Cortex of kidney (tissue), 1 donor: ENCODE data around the gene SPACA7.
"Not testable (repeated sequence)": the region's sequence is repeated elsewhere in the genome, so short reads cannot be mapped to it uniquely, and the experiment has no call there.

ENCODE experiments used
- DNase-seq: peaks from one replicate; lab custom pipeline; 2025; lab: John Stamatoyannopoulos, UW

SPACA7 gene

DNA sequence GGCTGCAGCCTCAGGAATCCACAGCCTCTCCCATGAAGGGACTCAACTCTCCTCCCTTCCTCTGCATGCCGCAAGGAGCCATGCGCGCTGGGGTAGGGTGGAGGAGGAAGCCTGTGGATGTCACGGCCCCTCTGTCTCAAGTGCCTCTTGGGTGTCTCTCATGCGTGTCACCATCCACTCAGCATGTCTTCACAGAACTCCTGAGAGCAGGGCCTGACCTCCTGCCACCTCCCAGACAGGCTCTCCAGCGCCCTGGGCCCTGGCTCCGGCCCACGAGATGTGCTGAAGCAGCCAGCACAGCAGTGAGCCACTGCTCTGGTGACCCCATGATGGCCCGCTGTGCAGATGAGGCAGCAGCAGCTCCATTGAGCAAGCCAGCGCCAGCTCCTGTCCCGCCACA is 25.9 kb upstream of the SPACA7 start:
- DNase-seq = no peak

DNA sequence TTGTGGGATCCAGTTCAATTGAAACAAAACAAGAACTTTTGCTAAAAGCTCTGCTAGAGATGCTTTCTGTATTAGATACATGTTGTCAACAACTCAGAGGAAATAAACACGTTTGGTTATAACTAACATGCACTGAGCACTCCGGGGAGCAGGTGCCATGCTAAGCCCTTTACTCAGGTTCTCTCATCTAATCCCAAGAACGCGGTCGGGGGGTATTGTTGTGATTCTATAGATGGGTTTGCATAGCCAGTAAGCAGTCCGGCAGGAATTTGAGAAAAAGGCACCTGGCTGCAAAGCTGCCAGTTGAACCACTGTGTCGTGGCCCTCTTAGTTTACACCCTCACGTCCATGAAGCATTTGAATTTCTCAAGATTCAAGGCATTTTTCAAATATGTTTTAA is 24.3 kb upstream of the SPACA7 start:
- no peak for DNase-seq

DNA sequence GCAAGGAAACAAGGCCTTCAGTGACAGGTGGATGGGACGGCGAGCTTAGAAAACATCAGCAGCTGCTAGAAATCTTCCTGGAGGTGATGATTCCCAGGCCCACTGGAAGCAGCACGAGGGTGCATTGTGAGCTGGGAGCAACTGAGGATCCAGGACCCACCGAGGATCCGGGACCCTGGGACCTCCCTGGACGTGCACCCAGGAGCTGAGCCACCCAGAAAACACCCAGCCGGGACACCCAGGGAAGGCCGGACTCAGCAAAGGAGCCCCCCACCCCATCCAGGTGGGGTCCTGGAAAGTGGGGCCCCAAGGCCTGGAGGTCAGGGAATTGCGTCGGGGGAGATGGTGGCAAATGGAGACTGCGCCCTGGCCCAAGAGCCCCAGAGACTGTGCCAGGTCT is 22.3 kb upstream of the SPACA7 start:
- DNase-seq = no peak

DNA sequence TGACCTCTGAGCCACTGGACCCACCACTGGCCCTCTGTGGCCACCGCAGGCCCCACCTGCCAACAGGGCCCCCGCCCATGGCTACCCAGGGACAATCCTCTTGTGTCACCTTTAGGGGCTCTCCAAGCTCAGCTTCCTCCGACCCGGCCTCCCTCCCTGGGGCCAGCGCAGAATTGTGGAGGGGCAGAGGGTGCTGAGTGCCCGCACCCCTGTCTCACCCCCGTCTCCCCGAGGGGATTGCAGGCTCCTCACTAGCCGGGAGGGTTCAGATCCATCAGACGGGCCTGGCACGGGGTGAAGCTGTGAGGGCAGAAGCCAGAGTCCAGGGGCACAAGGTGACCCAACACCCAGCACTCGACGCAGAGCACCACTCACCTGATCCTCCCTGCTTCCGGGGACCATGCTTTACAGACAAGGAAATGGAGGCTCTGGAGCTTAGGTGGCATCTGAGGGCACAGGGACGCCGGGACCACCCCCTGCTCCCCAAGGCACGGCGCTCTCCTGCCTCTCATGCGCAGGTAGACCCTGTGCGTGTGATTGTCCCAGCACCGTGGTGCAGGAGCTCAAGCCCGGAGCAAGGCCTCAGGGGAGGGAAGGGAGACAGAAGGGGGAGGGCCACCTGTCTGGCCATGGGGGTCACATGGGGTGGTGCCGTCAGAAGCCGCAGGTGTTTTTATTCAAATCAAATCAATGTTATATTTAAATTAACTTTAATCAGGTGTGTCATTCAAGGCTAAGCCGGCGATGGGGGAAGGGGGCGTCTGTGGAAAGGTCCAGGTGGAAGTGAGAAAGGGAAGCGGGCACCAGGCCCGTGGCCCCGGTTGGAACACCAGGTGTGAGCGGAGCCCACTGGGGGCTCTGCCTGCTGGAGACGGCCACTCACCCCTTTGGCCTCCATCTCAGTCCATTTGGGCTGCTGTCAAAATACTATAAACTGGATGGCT is 21.6 kb upstream of the SPACA7 start:
- no peak for DNase-seq

DNA sequence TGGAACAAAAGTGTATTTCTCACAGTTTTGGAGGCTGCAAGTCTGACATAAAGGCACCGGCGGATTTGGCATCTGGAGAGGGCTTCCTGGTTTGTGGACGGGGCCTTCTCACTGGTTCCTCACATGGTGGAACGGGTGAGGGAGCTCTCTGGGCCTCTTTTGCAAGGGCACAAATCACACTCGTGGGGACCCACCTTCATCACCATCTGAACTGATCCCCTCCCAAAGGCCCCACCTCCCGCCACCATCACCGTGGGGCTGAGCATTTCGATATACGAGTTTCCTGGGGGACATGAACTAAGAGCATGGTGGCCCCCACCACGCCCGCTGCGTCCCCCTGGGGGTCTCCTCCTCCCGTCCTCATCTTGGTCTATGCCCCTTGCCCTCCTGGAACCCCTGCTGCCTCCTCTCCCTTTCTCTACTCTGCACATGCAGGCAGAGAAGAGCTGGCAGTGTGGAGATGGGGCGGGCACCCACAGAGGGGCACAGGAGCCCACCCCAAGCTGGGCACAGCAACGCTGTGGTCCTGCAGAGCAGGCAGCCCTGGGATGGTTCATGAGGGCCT is 20.8 kb upstream of the SPACA7 start:
- DNase-seq = no peak

DNA sequence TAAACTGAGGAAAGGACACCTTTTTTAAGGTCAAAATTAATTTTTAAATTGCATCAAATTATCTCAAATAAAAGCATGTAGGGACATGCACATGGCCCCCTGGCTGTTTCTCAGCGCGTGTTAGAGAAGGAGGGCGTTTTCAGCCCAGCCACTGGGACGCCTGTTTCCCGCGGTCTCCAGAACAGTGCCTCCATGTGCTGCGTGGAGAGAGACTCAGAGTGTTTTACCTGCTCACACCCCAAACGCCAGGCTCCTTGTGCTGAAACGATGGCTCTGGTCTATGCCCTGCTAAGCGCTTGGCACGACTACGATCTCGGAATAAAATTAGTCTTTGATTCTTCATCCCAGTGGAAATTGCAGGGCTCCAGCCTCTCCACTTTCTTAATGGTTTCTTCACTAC is 20.0 kb upstream of the SPACA7 start:
- DNase-seq = no peak

DNA sequence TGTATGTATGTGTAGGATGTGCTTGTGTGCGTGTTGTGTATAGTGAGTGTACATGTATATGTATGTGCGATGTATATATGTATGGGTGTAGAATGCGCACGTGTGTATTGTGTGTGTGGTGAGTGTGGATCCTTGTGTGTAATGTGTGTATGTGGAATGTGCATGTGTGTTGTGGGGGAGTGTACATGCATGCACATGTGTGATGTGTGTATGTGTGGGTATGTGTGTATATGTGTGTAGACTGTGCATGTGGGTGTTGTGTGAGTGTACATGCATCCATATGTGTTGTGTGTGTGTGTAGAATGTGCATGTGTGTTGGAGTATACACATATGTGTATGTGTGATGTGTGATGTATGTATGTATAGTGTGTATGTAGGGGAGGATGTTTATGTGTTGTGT is 18.0 kb upstream of the SPACA7 start:
- no peak for DNase-seq

DNA sequence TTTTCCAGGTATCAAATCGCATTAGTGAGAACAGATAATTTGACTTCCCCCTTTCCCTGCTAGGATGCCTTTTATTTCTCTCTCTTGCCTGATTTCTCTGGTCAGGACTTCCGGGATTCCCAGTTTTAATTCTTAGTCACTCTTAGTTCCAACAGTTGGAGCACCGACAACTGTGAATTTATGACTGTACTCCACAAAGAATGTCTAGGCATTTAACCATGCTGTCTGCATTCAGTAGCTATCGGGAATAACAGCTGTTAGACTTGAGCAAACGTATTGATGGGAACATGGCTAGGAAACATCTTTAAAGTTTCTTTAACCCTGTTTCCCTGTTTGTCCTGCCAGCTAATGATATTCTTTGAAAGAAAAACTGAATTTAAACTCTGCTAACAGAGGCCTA is 14.1 kb upstream of the SPACA7 start:
- DNase-seq = no peak

DNA sequence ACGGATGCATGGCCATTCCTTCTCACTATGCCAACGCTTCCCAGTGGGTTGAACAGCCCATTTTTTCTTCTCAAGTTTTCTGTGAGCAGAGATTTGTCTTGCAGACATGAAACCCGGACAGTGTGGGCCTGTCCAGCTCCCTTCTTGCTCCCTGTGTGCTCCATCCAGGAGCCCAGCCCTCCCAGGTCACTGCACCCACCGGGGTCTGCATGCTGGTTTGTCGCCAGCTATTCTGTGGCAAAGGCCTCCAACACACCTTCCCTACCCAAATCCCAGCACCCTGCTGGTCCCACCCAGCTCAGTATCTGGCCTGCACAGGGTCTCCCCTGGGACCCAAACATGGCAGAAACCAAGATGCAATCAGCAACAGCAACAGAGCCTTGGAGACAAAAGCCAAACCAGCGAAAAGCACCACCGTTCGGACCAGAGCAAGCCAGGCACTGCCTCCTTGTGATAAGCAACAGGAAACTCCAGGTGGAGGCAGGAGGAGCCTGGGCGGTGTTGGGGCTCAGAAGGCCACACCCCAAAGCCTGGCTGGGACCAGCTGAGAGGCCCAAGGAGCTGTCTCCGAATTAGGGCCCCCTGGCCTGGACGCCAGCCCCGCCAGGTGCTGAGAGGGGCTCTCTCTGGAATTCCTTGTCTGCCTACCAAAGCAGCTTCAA is 12.2 kb upstream of the SPACA7 start:
- no peak for DNase-seq

DNA sequence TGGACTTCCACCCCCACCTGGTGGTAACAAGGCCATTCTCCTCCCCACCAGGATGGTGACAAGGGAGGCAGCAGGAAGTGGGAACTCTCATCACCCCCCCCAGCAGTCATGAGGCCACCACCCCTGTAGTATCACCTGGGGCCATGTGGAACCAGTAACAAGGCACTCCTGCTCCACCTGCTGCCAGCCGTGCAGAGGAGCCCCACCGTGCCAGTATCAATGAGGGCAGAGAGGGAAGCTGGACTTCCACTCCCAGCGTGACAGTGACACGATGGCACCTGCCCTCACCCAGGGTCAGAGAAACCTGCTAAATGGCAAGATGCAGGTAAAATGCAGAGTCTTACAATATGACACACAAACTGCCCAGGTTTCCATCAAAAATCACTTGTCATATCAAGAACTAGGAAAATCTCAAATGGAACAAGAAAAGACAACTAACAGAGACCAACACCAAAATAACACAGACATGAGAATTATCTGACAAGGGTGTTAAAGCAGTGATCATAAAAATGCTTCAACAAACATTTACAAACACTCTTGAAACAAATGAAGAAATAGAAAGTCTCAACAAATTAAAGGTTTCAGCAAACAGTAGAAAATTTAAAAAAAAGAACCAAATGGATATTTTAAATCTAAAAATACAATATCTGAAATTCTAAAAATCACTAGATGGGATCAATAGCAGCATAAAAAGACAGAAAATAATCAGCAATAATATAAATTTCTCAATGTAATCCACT is 9.1 kb upstream of the SPACA7 start:
- DNase-seq = no peak

DNA sequence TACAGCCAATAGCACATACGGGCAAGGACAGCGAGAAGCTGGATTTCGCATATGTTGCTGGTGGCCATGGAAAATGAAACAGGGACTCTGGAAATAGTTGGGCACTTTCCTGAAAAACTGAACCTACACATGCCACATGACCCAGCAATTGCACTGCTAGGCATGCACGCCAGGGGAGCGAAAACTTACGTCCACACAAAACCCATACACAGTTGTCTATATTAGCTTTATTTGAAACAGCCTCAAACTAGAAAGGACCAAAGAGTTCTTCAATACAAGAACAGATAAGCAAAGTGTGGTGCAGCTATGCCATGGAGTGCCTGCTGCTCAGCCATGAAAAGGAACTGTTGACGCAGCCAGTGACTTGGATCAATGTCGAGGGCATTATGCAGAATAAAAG is 7.3 kb upstream of the SPACA7 start:
- no peak for DNase-seq

DNA sequence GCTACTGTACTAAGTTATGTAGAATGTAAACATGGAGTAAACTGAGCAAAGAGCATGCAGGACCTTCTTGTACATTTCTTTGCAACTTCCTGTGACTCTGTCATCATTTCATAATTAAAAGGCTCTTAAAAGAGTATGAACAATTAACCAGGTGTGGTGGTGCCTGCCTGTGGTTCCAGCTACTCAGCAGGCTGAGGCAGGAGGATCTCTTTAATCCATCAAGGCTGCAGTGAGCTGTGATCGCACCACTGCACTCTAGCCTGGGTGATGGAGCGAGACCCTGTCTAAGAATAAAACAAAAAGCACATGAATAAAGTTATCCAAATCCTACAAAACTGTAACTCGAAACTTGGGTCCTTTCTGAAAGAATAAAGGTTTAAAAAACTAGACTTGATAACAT is 5.8 kb upstream of the SPACA7 start:
- DNase-seq = no peak

DNA sequence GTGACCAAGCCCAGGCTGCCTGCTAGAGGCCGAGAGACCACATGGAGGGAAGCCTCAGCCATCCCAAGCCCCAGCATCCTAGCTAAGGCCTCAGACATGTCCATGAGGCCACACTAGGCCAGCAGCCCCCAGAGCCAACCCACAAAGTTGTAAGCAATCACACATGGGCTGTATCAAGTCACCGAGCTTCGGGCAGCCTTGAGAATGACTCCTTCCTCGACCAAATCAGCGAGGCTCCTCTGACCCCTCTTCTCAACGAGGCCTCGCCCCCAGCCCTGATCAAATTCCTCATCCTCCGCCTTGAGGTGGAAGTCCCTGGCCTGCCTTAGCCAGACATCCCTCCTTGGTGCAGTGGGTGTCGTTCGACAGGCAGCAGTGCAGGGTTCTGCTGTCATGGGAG is 1.9 kb upstream of the SPACA7 start:
- DNase-seq = no peak

DNA sequence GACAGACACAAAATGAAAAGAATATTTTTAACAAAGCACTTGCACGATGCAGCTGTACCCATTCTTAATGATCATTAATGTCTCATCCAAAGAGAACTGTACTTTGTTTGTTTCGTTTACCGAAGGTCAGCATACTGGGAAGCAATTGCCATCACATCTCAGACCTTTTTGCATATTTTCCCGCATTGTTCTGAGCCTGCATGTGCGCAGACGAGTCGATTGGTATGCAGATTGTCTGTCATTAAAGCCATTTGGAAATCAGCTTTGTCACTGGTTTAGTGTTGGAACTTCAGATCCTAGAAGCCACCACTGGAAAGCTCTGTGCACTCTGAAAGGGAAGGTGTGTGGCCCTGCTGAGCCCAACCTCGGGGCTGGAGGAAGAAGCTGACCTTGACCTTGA is 15.6 kb downstream of the SPACA7 start:
- DNase-seq = no peak

DNA sequence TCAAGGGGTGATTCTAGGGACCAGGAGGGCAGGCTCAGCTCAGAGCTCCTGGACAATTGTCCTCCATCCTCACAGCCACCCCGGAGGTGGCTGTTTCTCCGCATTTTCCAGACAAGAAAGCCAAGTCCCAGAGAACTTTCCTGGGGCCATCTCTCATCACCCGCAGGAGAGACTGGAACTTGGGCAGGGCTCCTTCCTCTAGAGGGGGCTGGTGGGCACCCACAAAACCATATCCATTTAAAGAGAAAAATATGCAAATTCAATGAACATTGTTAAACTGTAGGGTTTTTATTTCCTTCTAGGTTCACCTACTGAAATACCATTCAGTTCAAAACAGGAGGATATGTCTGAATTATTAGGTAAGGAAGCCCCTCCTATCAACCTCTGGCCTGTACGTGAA is 16.6 kb downstream of the SPACA7 start:
- DNase-seq = no peak

DNA sequence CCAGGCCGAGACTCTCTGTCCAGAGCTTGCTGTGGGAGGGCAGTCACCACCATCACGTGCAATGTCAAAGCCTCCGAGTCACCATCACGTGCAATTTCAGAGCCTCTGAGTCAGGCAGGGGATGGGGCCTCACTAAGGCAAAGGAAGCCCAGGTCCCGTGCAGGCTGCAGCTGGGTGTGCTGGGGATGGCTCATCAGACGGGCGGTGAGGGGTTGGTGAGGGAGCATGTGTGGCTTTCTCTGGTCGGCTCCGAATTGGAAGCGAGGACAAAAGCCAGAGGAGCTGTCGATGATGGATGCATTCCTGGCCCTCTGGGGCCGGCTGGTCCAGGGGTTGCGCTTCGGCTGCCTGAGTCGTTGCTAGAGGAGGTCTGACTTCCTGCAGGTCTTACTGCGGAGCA is 18.9 kb downstream of the SPACA7 start:
- not testable (repeated sequence) for DNase-seq

DNA sequence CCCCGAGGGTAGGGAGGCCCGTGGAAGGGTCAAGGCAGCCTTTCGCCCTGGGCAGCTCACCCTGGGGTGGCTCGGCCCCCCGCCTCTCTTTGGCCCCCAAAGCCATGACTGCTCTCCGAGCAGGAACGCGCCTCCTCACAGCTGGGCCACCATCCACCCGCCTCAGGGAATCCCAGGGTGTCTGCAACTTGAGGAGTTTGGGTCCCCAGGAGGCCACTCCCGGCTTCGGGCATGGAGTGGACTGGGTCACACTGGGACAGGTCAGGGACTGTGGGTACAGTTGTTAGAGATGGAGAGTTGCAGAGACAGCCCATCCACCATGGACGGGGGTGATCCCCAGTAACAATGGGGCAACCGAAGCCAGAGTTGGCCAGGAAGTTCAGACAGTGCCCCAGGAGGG is 19.8 kb downstream of the SPACA7 start:
- not testable (repeated sequence) for DNase-seq

DNA sequence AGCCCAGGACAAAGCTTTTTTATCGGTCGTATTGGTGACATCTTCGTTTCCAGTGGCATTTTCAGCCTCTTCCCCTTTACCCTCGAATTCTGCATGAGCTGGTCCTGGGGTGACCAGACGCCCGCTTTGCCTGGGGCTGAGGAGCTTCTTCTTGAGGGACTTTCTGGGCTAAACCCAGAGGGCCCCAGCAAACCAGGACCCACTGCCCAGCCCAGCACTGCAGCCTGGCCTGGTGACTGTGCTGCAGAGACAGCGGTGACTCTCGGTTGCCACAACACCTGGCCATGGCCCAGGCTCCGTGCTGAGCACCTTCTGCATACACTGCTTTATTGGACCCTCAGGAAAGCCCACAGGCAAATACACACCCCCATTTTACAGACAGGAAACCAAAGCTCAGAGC is 21.0 kb downstream of the SPACA7 start:
- DNase-seq = no peak

DNA sequence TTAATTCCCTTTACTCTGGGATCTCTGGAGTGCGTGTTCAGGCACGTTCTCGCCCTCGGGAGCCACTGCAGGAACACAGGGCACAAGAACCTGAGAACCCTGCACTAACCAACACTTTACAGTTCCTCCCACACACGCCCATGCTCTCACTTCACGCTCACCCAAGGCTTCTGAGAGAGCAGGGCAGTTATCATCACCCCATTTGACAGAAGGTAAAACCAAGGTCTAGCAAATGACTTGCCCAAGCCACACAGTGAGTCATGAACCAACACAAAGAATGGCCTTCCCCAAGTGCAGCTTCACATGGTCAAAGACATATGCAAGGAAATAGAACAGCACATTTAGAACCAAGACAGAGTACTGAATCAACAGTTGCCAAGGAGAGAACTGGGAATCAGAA is 22.2 kb downstream of the SPACA7 start:
- not testable (repeated sequence) for DNase-seq

DNA sequence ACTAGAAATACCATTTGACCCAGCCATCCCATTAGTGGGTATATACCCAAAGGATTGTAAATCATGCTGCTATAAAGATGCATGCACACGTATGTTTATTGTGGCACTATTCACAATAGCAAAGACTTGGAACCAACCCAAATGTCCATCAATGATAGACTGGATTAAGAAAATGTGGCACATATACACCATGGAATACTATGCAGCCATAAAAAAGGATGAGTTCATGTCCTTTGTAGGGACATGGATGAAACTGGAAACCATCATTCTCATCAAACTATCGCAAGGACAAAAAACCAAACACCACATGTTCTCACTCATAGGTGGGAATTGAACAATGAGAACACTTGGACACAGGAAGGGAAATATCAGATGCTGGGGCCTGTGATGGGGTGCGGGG is 33.7 kb downstream of the SPACA7 start:
- DNase-seq = not testable (repeated sequence)

DNA sequence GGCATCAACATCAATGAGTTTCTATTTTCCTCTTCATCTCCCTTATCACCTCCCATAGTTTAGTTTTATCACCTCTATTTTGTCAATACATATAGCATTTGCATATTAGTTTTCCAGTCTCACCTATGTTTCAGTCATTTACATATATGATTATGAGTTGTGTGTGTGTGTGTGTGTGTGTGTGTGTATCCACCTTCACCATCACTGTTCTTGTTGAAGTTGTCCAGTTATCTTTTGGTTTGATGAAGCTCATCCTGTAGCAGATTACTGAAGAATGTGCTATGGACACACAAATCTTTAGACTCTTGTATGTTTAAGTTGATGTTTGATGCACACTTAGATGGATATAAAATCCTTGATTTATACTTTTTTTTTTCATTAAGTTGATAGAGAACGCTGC is 40.5 kb downstream of the SPACA7 start:
- no peak for DNase-seq

DNA sequence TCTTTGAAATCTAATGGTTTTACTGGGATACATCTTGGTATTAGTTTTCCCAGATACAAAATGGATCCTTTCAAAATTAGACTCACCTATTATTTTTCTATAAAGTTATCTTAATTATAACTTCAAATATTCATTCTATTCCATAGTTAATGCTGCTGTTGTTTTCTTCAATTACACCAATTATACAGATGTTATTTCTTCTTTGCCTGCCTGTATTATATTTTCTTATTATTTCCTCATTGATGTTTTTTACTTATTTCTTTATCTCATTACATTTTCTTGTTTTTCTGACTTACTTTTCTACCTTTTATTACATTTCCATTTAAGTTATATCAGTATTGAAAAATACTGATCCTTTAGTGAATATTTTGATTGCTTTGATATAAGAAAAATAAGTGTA is 40.9 kb downstream of the SPACA7 start:
- no peak for DNase-seq

DNA sequence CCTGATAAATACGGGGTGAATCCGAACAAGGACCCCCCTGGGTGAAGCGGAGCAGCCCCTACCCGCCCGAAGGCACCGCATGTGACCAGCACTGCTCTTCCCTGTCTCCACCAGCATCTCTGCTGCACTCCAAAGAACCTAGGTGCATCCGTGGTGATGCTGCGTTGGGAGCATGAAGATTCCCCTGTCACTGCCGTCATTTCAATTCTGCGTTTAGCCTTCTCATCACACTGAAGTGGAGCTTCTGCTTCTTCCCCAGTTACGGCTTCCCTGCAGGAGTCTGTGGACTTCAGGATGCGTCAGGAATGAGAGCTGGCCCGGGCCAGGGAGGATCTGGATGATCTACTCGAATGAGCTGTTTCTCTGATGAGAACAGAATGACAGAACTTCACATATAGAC is 47.9 kb downstream of the SPACA7 start:
- no peak for DNase-seq
